ENCODE measurements around the gene ADAM12. TPM values are rescaled to one million over a fixed set of nuclear protein-coding genes. Genes with fewer than 3 reads are reported as not detected.

ADAM12 gene
- polyA plus RNA-seq, 3 donors: 0.05 TPM; not detected in 2

- H2AFZ ChIP-seq (ENCODE audit: insufficient read depth, low read depth, low read length, poor library complexity, severe bottlenecking): no peak overlapping the region
- TF ChIP-seq CTCF (IDR thresholded peaks at IDR 0.05): no peak
- no peak overlapping the region for H3K27ac ChIP-seq (ENCODE audit: low read depth in 1 of 2, low read length in 2 of 2)
- Mint-ChIP-seq H3K4me1 (peaks cover 21% of the 10 kb centered on the region), H3K9me3 (peaks cover 0 to 2% (median 0%) of the 10 kb centered on the region in 7 donors), H3K27ac (peak overlapping the region in 4 of 7 donors; percentile 0 to 40 (median 8)), H3K27me3 (ENCODE audit: low read depth in 3 of 3) (peaks cover 1 to 2% (median 2%) of the 10 kb centered on the region in 3 donors), H3K36me3 (no peaks in the 10 kb centered on the region), H3K4me3 (peak overlapping the region in 1 of 2 donors; percentile 58)
- intact Hi-C loops (cut with micrococcal nuclease): no loop called here
- H3K9ac ChIP-seq (ENCODE audit: insufficient read depth, low read length, poor library complexity, severe bottlenecking): no peak overlapping the region
- H3K4me2 ChIP-seq (replicated peaks; ENCODE audit: extremely low read depth, low read length, poor library complexity, severe bottlenecking): no peak overlapping the region
- no peaks in the 10 kb centered on the region for H3K79me2 ChIP-seq (ENCODE audit: insufficient read depth, low read length)
- peak; percentile 32 to 70 (median 46) for DNase-seq
- WGBS (ENCODE audit: insufficient coverage): no CpG with 5 or more reads among the region's 5 CpGs
- no peaks in the 10 kb centered on the region for H4K20me1 ChIP-seq (ENCODE audit: insufficient read depth, low read length)
- H3K36me3 ChIP-seq (replicated peaks in 1 of 2; ENCODE audit: control insufficient read depth in 1 of 2, insufficient read depth in 2 of 2, low read length in 2 of 2): no peaks in the 10 kb centered on the region
- H3K4me1 ChIP-seq (ENCODE audit: control insufficient read depth in 1 of 2, insufficient read depth in 2 of 2, low read length in 2 of 2): peaks cover 15 to 18% of the 10 kb centered on the region in 2 donors
- H3K9me3 ChIP-seq (replicated peaks in 1 of 2; ENCODE audit: control insufficient read depth in 1 of 2, insufficient read depth in 1 of 2, low read length in 2 of 2): no peaks in the 10 kb centered on the region
- H3K4me3 ChIP-seq (replicated peaks in 1 of 3; ENCODE audit: low read depth in 2 of 3, low read length in 3 of 3): peak overlapping the region in 1 of 3 experiments; percentile 15
- H3K27me3 ChIP-seq (ENCODE audit: control insufficient read depth in 2 of 2, insufficient read depth in 2 of 2, low read length in 2 of 2): no peaks in the 10 kb centered on the region
These were observed 277.6 kb downstream of the ADAM12 start for GRCh38 chr10:126110489-126111180.

GRCh38 chr10:126109893-126110292 is 278.4 kb downstream of the ADAM12 start:
- no peak overlapping the region for H3K4me3 Mint-ChIP-seq
- peaks cover 1 to 2% (median 2%) of the 10 kb centered on the region in 3 donors for H3K27me3 Mint-ChIP-seq (ENCODE audit: low read depth in 3 of 3)
- no peaks in the 10 kb centered on the region for H3K79me2 ChIP-seq (ENCODE audit: insufficient read depth, low read length)
- H3K9me3 ChIP-seq (replicated peaks in 1 of 2; ENCODE audit: control insufficient read depth in 1 of 2, insufficient read depth in 1 of 2, low read length in 2 of 2): no peaks in the 10 kb centered on the region
- peak overlapping the region in 1 of 3 experiments; percentile 15 for H3K4me3 ChIP-seq (replicated peaks in 1 of 3; ENCODE audit: low read depth in 2 of 3, low read length in 3 of 3)
- DNase-seq: no peak
- no peak overlapping the region for H3K9ac ChIP-seq (ENCODE audit: insufficient read depth, low read length, poor library complexity, severe bottlenecking)
- H3K9me3 Mint-ChIP-seq: peaks cover 0 to 2% (median 0%) of the 10 kb centered on the region in 7 donors
- H2AFZ ChIP-seq (ENCODE audit: insufficient read depth, low read depth, low read length, poor library complexity, severe bottlenecking): no peak overlapping the region
- H3K36me3 ChIP-seq (replicated peaks in 1 of 2; ENCODE audit: control insufficient read depth in 1 of 2, insufficient read depth in 2 of 2, low read length in 2 of 2): no peaks in the 10 kb centered on the region
- no peaks in the 10 kb centered on the region for H4K20me1 ChIP-seq (ENCODE audit: insufficient read depth, low read length)
- H3K4me1 ChIP-seq (ENCODE audit: control insufficient read depth in 1 of 2, insufficient read depth in 2 of 2, low read length in 2 of 2): peaks cover 20 to 23% of the 10 kb centered on the region in 2 donors
- no peak for TF ChIP-seq CTCF (IDR thresholded peaks at IDR 0.05)
- 90% methylated on average over 2 of the region's 5 CpGs for WGBS (ENCODE audit: insufficient coverage)
- intact Hi-C loops (cut with micrococcal nuclease): no loop called here
- no peaks in the 10 kb centered on the region for H3K36me3 Mint-ChIP-seq
- H3K27ac ChIP-seq (ENCODE audit: low read depth in 1 of 2, low read length in 2 of 2): no peak overlapping the region
- H3K4me2 ChIP-seq (replicated peaks; ENCODE audit: extremely low read depth, low read length, poor library complexity, severe bottlenecking): no peak overlapping the region
- no peaks in the 10 kb centered on the region for H3K27me3 ChIP-seq (ENCODE audit: control insufficient read depth in 2 of 2, insufficient read depth in 2 of 2, low read length in 2 of 2)
- peaks cover 27% of the 10 kb centered on the region for H3K4me1 Mint-ChIP-seq
- peak overlapping the region in 1 of 7 donors; percentile 40 for H3K27ac Mint-ChIP-seq
